Measurements from ENCODE around the gene RAPGEF5.

RAPGEF5 gene

GRCh38 chr7:22201186-22201880, 155.6 kb downstream of the RAPGEF5 start:
- DNase-seq (ENCODE audit: extremely low spot score, insufficient read length, low read depth) (no peak), FAIRE-seq (no peak)

GRCh38 chr7:22200777-22201176, 156.2 kb downstream of the RAPGEF5 start:
- FAIRE-seq (no peak), DNase-seq (ENCODE audit: extremely low spot score, insufficient read length, low read depth) (no peak)

GRCh38 chr7:22200238-22200637, 156.7 kb downstream of the RAPGEF5 start:
- no peak for FAIRE-seq
- no peak for DNase-seq (ENCODE audit: extremely low spot score, insufficient read length, low read depth)

- DNase-seq (ENCODE audit: extremely low spot score, insufficient read length, low read depth) (no peak), FAIRE-seq (no peak)
Observed at GRCh38 chr7:22197376-22197775, 159.6 kb downstream of the RAPGEF5 start.

- no peak for FAIRE-seq
- no peak for DNase-seq (ENCODE audit: extremely low spot score, insufficient read length, low read depth)
Observed at GRCh38 chr7:22196429-22196828, 160.5 kb downstream of the RAPGEF5 start.

GRCh38 chr7:22195397-22196172, 161.4 kb downstream of the RAPGEF5 start:
- no peak for FAIRE-seq

GRCh38 chr7:22194658-22195273, 162.2 kb downstream of the RAPGEF5 start:
- FAIRE-seq = no peak
- no peak for DNase-seq (ENCODE audit: extremely low spot score, insufficient read length, low read depth)

More at GRCh38 chr7:22195397-22196172, 161.4 kb downstream of the RAPGEF5 start:
- DNase-seq (ENCODE audit: extremely low spot score, insufficient read length, low read depth) = no peak

- DNase-seq (ENCODE audit: extremely low spot score, insufficient read length, low read depth) = no peak
- no peak for FAIRE-seq
Observed at GRCh38 chr7:22193450-22193983, 163.4 kb downstream of the RAPGEF5 start.

GRCh38 chr7:22192801-22193200, 164.2 kb downstream of the RAPGEF5 start:
- DNase-seq (ENCODE audit: extremely low spot score, insufficient read length, low read depth) (no peak), FAIRE-seq (no peak)

- no peak for DNase-seq (ENCODE audit: extremely low spot score, insufficient read length, low read depth)
- no peak for FAIRE-seq
Observed at GRCh38 chr7:22190736-22191135, 166.2 kb downstream of the RAPGEF5 start.

- no peak for DNase-seq (ENCODE audit: extremely low spot score, insufficient read length, low read depth)
- FAIRE-seq = no peak
Observed at GRCh38 chr7:22189741-22190140, 167.2 kb downstream of the RAPGEF5 start.

- FAIRE-seq = no peak
- no peak for DNase-seq (ENCODE audit: extremely low spot score, insufficient read length, low read depth)
Observed at GRCh38 chr7:22189230-22189629, 167.7 kb downstream of the RAPGEF5 start.

- DNase-seq (ENCODE audit: extremely low spot score, insufficient read length, low read depth) = no peak
- FAIRE-seq = no peak
Observed at GRCh38 chr7:22187691-22188348, 169.1 kb downstream of the RAPGEF5 start.

- FAIRE-seq = peak; percentile 21
Observed at GRCh38 chr7:22185559-22185958, 171.4 kb downstream of the RAPGEF5 start.

GRCh38 chr7:22184549-22185199, 172.3 kb downstream of the RAPGEF5 start:
- FAIRE-seq = no peak
- no peak for DNase-seq (ENCODE audit: extremely low spot score, insufficient read length, low read depth)

More at GRCh38 chr7:22185559-22185958, 171.4 kb downstream of the RAPGEF5 start:
- DNase-seq (ENCODE audit: extremely low spot score, insufficient read length, low read depth) = no peak

- DNase-seq (ENCODE audit: extremely low spot score, insufficient read length, low read depth) (no peak), FAIRE-seq (peak; percentile 38)
Observed at GRCh38 chr7:22183522-22184280, 173.3 kb downstream of the RAPGEF5 start.

GRCh38 chr7:22182149-22182548, 174.8 kb downstream of the RAPGEF5 start:
- DNase-seq (ENCODE audit: extremely low spot score, insufficient read length, low read depth) = no peak
- no peak for FAIRE-seq

- FAIRE-seq (peak; percentile 54), DNase-seq (ENCODE audit: extremely low spot score, insufficient read length, low read depth) (no peak)
Observed at GRCh38 chr7:22181663-22182062, 175.3 kb downstream of the RAPGEF5 start.

- FAIRE-seq (no peak), DNase-seq (ENCODE audit: extremely low spot score, insufficient read length, low read depth) (no peak)
Observed at GRCh38 chr7:22179442-22179879, 177.5 kb downstream of the RAPGEF5 start.

Data from GM18507 (cell line).